ENCODE measurements around the gene TBCK.

TBCK gene

GRCh38 chr4:106035204-106035603 is 280.8 kb downstream of the TBCK start:
- DNase-seq (ENCODE audit: low read depth): no peak
- H3K4me3 ChIP-seq (ENCODE audit: low read depth, low read length): no peak overlapping the region
- no peak for TF ChIP-seq CTCF (IDR thresholded peaks at IDR 0.05; ENCODE audit: insufficient read depth, low read depth, low read length, missing control alignments)

GRCh38 chr4:106034751-106035150 is 281.3 kb downstream of the TBCK start:
- no peak for TF ChIP-seq CTCF (IDR thresholded peaks at IDR 0.05; ENCODE audit: insufficient read depth, low read depth, low read length, missing control alignments)
- no peak overlapping the region for H3K4me3 ChIP-seq (ENCODE audit: low read depth, low read length)
- no peak for DNase-seq (ENCODE audit: low read depth)

- DNase-seq (ENCODE audit: low read depth): no peak
- no peak overlapping the region for H3K4me3 ChIP-seq (ENCODE audit: low read depth, low read length)
- no peak for TF ChIP-seq CTCF (IDR thresholded peaks at IDR 0.05; ENCODE audit: insufficient read depth, low read depth, low read length, missing control alignments)
Measured at GRCh38 chr4:106034220-106034619, 281.8 kb downstream of the TBCK start.

GRCh38 chr4:106033469-106033868 is 282.5 kb downstream of the TBCK start:
- no peak for DNase-seq (ENCODE audit: low read depth)
- no peak for TF ChIP-seq CTCF (IDR thresholded peaks at IDR 0.05; ENCODE audit: insufficient read depth, low read depth, low read length, missing control alignments)
- no peak overlapping the region for H3K4me3 ChIP-seq (ENCODE audit: low read depth, low read length)

- no peak for TF ChIP-seq CTCF (IDR thresholded peaks at IDR 0.05; ENCODE audit: insufficient read depth, low read depth, low read length, missing control alignments)
- H3K4me3 ChIP-seq (ENCODE audit: low read depth, low read length): no peak overlapping the region
- DNase-seq (ENCODE audit: low read depth): no peak
Measured at GRCh38 chr4:106032851-106033286, 283.1 kb downstream of the TBCK start.

GRCh38 chr4:106022454-106022853 is 293.6 kb downstream of the TBCK start:
- DNase-seq (ENCODE audit: low read depth): no peak
- H3K4me3 ChIP-seq (ENCODE audit: low read depth, low read length): no peak overlapping the region
- TF ChIP-seq CTCF (IDR thresholded peaks at IDR 0.05; ENCODE audit: insufficient read depth, low read depth, low read length, missing control alignments): no peak

- no peak for DNase-seq (ENCODE audit: low read depth)
- no peak for TF ChIP-seq CTCF (IDR thresholded peaks at IDR 0.05; ENCODE audit: insufficient read depth, low read depth, low read length, missing control alignments)
- H3K4me3 ChIP-seq (ENCODE audit: low read depth, low read length): no peak overlapping the region
Measured at GRCh38 chr4:106021737-106022410, 294.1 kb downstream of the TBCK start.

Data from GM12865 (cell line).